B cell (primary cell): ENCODE results near the gene ZNRF4. TPM values are rescaled to one million over a fixed set of nuclear protein-coding genes. Genes with fewer than 3 reads are reported as not detected.

Experiments used
- ATAC-seq: fragments of 200-7000 bp; cut with Tn5 transposase; one replicate; pipeline ENCODE4 v1.10.0; 2021; ENCODE audit warnings: low read depth, mild to moderate bottlenecking, moderate number of reproducible peaks, moderate library complexity
- CTCF ChIA-PET: fragments of 350-600 bp; sonication (Branson Sonifier 250); formaldehyde crosslinking; loops from one replicate; lab custom pipeline; 2021; ENCODE audit warnings: antibody characterized with exemption, inconsistent platforms; lab: Charles Lee
- POLR2A ChIA-PET: fragments of 350-600 bp; sonication (Branson Sonifier 250); formaldehyde crosslinking; loops from one replicate; lab custom pipeline; 2021; ENCODE audit warnings: antibody characterized with exemption; lab: Charles Lee
- DNase-seq: peaks from one replicate; pipeline ENCODE4 v3.0.0; 2013
- H2AFZ ChIP-seq: 2 replicates; pipeline ENCODE4 v1.6.1; 2012; ENCODE audit warnings: mild to moderate bottlenecking, low read depth, low read length; ENCODE audit not compliant: insufficient read depth, poor library complexity, severe bottlenecking
- H3K27ac ChIP-seq, 2 donors: 1 replicate in 1 of 2; 2 replicates in 1 of 2; pipeline ENCODE4 v1.5.1; 2012 to 2013; ENCODE audit warnings: low read length in 2 of 2, mild to moderate bottlenecking in 2 of 2, moderate library complexity in 1 of 2
- H3K27me3 ChIP-seq, 4 experiments: fragments of 200-600 bp in 1 of 4; sonication (generic) in 1 of 4; replicated peaks in 1 of 4; 1 replicate in 2 of 4; 2 replicates in 2 of 4; pipeline versions ENCODE4 v1.6.1 to v1.7.0; 2013 to 2016; ENCODE audit warnings: low read length in 3 of 4, mild to moderate bottlenecking in 2 of 4, mixed read lengths in 1 of 4, moderate library complexity in 1 of 4; ENCODE audit not compliant: insufficient read depth in 4 of 4, control insufficient read depth in 3 of 4; ENCODE audit errors: control extremely low read depth in 1 of 4
- H3K36me3 ChIP-seq, 2 experiments: replicated peaks in 1 of 2; 1 replicate in 1 of 2; 2 replicates in 1 of 2; pipeline versions ENCODE4 v1.6.1 to v1.7.1; 2013; ENCODE audit warnings: low read length in 1 of 2; ENCODE audit not compliant: insufficient read depth in 2 of 2, control insufficient read depth in 1 of 2; ENCODE audit errors: control extremely low read depth in 1 of 2, extremely low read depth in 1 of 2
- H3K4me1 ChIP-seq, 2 donors: fragments of 200-600 bp in 1 of 2; sonication (generic) in 1 of 2; 1 replicate in 1 of 2; 2 replicates in 1 of 2; pipeline versions ENCODE4 v1.5.1 to v1.6.1; 2013 to 2017; ENCODE audit warnings: low read length in 2 of 2; ENCODE audit not compliant: control insufficient read depth in 2 of 2, insufficient read depth in 2 of 2
- H3K4me2 ChIP-seq: replicated peaks from 2 replicates; pipeline ENCODE3; 2012; ENCODE audit warnings: mild to moderate bottlenecking, low read depth, low read length; ENCODE audit not compliant: poor library complexity, severe bottlenecking
- H3K4me3 ChIP-seq, 5 experiments: fragments of 200-600 bp in 1 of 5; sonication (generic) in 1 of 5; 1 replicate in 3 of 5; 2 replicates in 2 of 5; pipeline versions ENCODE4 v1.5.1 to v1.7.0; 2011 to 2016; ENCODE audit warnings: low read length in 4 of 5, mild to moderate bottlenecking in 4 of 5, low read depth in 2 of 5, control low read depth in 1 of 5, moderate library complexity in 1 of 5; ENCODE audit not compliant: insufficient read depth in 1 of 5; ENCODE audit errors: control extremely low read depth in 1 of 5, extremely low read depth in 1 of 5
- H3K79me2 ChIP-seq: fragments of 200-600 bp; sonication (generic); one replicate; pipeline ENCODE4 v1.6.0; 2016; ENCODE audit warnings: low read length; ENCODE audit not compliant: control insufficient read depth, insufficient read depth
- H3K9ac ChIP-seq: fragments of 200-600 bp; sonication (generic); 2 replicates; pipeline ENCODE4 v1.6.1; 2017; ENCODE audit warnings: mild to moderate bottlenecking, low read length, moderate library complexity
- H3K9me3 ChIP-seq, 3 donors: one replicate each; pipeline versions ENCODE4 v1.6.1 to v1.7.1; 2013; ENCODE audit warnings: low read length in 2 of 3; ENCODE audit not compliant: control insufficient read depth in 2 of 3, insufficient read depth in 1 of 3; ENCODE audit errors: control extremely low read depth in 1 of 3
- H4K20me1 ChIP-seq: 2 replicates; pipeline ENCODE4 v1.6.0; 2012; ENCODE audit warnings: mild to moderate bottlenecking, low read length; ENCODE audit not compliant: insufficient read depth, control insufficient read depth, poor library complexity, severe bottlenecking
- H3K27ac Mint-ChIP-seq: one replicate; pipeline ENCODE4 v1.8.0; 2021; ENCODE audit warnings: mixed read lengths
- H3K27me3 Mint-ChIP-seq: one replicate; pipeline ENCODE4 v1.8.0; 2021; ENCODE audit warnings: mixed read lengths
- H3K4me1 Mint-ChIP-seq: one replicate; pipeline ENCODE4 v1.8.0; 2021; ENCODE audit warnings: mixed read lengths
- H3K4me3 Mint-ChIP-seq: one replicate; pipeline ENCODE4 v1.8.0; 2021; ENCODE audit warnings: mixed read lengths
- H3K9me3 Mint-ChIP-seq: one replicate; pipeline ENCODE4 v1.8.0; 2022; ENCODE audit warnings: mixed read lengths; ENCODE audit not compliant: insufficient read depth
- CTCF ChIP-seq: fragments of 200-600 bp; IDR thresholded peaks from one replicate; pipeline ENCODE4 v1.8.0; 2022; ENCODE audit warnings: antibody characterized with exemption, mild to moderate bottlenecking
- EZH2 ChIP-seq: IDR thresholded peaks from 2 replicates; pipeline ENCODE4 v1.6.1; 2012; ENCODE audit warnings: borderline replicate concordance, low read depth, mild to moderate bottlenecking, moderate library complexity, low read length; ENCODE audit not compliant: insufficient read depth, poor library complexity, severe bottlenecking
- WGBS: methylation state at CpG from one replicate; pipeline ENCODE4 v1.1.5; 2013; ENCODE audit warnings: missing lambda C conversion rate; ENCODE audit not compliant: insufficient coverage; 5-methylcytosine and 5-hydroxymethylcytosine counted together
- intact Hi-C: fragments of 100-400 bp; cut with micrococcal nuclease; formaldehyde crosslinking; loops from one replicate; pipeline ENCODE4 v1.10.0; 2022
- polyA plus RNA-seq: library from polyadenylated mRNA; depleted of rRNA; stranded (reverse); fragments of >200 nt; gene quantifications from 2 replicates; pipeline ENCODE4 v1.2.3, GENCODE V29; 2012
- total RNA-seq, 2 donors: library from RNA; stranded (reverse); fragments of 120-200 nt in 1 of 2; gene quantifications; 1 replicate in 1 of 2; 2 replicates in 1 of 2; pipeline versions ENCODE4 v1.2.3 to v1.2.4, GENCODE V29; 2013 to 2022

Gene ZNRF4
- total and polyA plus RNA-seq, 2 donors (not counting 1 experiment from before 2014, with no cell fraction given), result not detected

DNA sequence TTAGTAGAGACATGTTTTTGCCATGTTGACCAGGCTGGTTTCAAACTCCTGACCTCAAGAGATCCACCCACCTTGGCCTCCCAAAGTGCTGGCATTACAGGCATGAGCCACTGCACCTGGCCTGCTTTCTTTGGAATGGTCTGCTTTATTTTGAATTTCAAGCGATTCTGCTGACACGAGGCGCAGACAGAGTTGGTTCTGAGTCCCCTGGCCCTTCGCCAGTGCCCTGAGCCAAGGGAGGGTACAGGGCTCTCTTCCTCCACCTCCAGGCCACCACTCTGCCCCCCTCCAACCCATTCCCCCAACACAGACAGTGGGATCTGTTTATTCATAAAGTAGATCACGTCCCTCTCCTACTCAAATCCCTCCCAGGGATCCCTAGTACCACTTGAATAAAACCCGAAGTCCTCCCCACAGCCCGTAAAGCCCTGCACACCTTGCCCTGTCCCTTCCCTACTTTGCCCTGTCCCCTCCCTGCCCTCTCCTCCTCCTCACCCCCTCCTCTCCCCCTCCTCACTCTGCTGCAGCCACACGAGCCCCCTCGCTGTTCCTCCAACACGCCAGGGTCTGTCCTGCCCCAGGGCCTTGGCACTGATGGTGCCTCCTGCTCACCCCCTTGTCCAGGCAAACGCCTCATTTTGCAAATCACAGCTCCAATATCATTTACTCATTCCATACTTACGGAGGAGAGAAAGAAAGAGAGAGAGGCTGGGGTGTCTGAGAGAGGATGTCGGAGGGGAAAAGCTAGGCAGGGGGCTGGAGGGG is 22.4 kb downstream of the ZNRF4 start:
- H3K27ac ChIP-seq, result no peak overlapping the region
- H2AFZ ChIP-seq, result no peak overlapping the region
- intact Hi-C loops, result no loop called here
- no peak overlapping the region for H3K4me2 ChIP-seq
- peaks cover 0 to 24% (median 2%) of the 10 kb centered on the region in 4 experiments for H3K27me3 ChIP-seq
- no peaks in the 10 kb centered on the region for H3K4me1 ChIP-seq
- H3K79me2 ChIP-seq, result no peaks in the 10 kb centered on the region
- WGBS, result 68% methylated on average over 11 of the region's 13 CpGs
- no peak for ATAC-seq
- Mint-ChIP-seq H3K9me3 (peaks cover 4% of the 10 kb centered on the region), H3K4me1 (no peaks in the 10 kb centered on the region), H3K27ac (no peak overlapping the region), H3K4me3 (no peak overlapping the region), H3K27me3 (peaks cover 29% of the 10 kb centered on the region)
- CTCF ChIA-PET, result no interaction called here
- TF ChIP-seq EZH2 (no peak), CTCF (no peak)
- no peak overlapping the region for H3K9ac ChIP-seq
- no peak for DNase-seq
- H3K4me3 ChIP-seq, result no peak overlapping the region
- no peaks in the 10 kb centered on the region for H4K20me1 ChIP-seq
- POLR2A ChIA-PET, result no interaction called here
- H3K36me3 ChIP-seq, result no peaks in the 10 kb centered on the region
- peaks cover 0 to 28% (median 11%) of the 10 kb centered on the region in 3 donors for H3K9me3 ChIP-seq

GRCh38 chr19:5478241-5478924 is 23.2 kb downstream of the ZNRF4 start:
- Histone ChIP-seq H3K4me2 (no peak overlapping the region), H3K4me1 (no peaks in the 10 kb centered on the region), H3K27ac (no peak overlapping the region), H3K9ac (no peak overlapping the region), H2AFZ (no peak overlapping the region), H4K20me1 (no peaks in the 10 kb centered on the region), H3K9me3 (peaks cover 0 to 30% (median 11%) of the 10 kb centered on the region in 3 donors), H3K27me3 (peaks cover 0 to 27% (median 2%) of the 10 kb centered on the region in 4 experiments), H3K79me2 (no peaks in the 10 kb centered on the region), H3K4me3 (no peak overlapping the region), H3K36me3 (no peaks in the 10 kb centered on the region)
- ChIA-PET CTCF (no interaction called here), POLR2A (no interaction called here)
- peaks cover 4% of the 10 kb centered on the region for H3K9me3 Mint-ChIP-seq
- 57% methylated on average over 17 of the region's 32 CpGs for WGBS
- DNase-seq, result no peak
- no peak overlapping the region for H3K4me3 Mint-ChIP-seq
- H3K27ac Mint-ChIP-seq, result no peak overlapping the region
- peaks cover 32% of the 10 kb centered on the region for H3K27me3 Mint-ChIP-seq
- ATAC-seq, result no peak
- TF ChIP-seq EZH2, result no peak
- no peak for TF ChIP-seq CTCF
- intact Hi-C loops, result no loop called here
- no peaks in the 10 kb centered on the region for H3K4me1 Mint-ChIP-seq
